Fibroblast of skin of left quadriceps (primary cell): ENCODE data around the gene CEP170B.
"Not testable (repeated sequence)": the region's sequence is repeated elsewhere in the genome, so short reads cannot be mapped to it uniquely, and the experiment has no call there.

Experiments
- DNase-seq, 2 experiments: peaks; one replicate each; pipeline ENCODE4 v3.0.0-alpha.2; 2013; ENCODE audit warnings: low read depth in 2 of 2

The CEP170B gene

GRCh38 chr14:104865081-104865630 is at the start of gene CEP170B:
CEP170B (plus strand) TSS chr14:104865268; CDS start chr14:104868451, 3,183 bp downstream.
- no peak for DNase-seq

- DNase-seq: no peak
Measured at GRCh38 chr14:104816616-104816884, 48.5 kb upstream of the CEP170B start.

GRCh38 chr14:104817930-104818713 is 46.9 kb upstream of the CEP170B start:
- DNase-seq: no peak

GRCh38 chr14:104818714-104819161 is 46.3 kb upstream of the CEP170B start:
- no peak for DNase-seq

- no peak for DNase-seq
Measured at GRCh38 chr14:104819361-104819781, 45.7 kb upstream of the CEP170B start.

GRCh38 chr14:104820669-104821228 is 44.3 kb upstream of the CEP170B start:
- peak in 1 of 2 experiments; percentile 28 for DNase-seq

- DNase-seq: no peak
Measured at GRCh38 chr14:104821229-104821945, 43.7 kb upstream of the CEP170B start.

- DNase-seq: no peak
Measured at GRCh38 chr14:104821971-104822608, 43.0 kb upstream of the CEP170B start.

- no peak for DNase-seq
Measured at GRCh38 chr14:104822821-104823615, 42.0 kb upstream of the CEP170B start.

GRCh38 chr14:104824353-104824997 is 40.6 kb upstream of the CEP170B start:
- DNase-seq: no peak

GRCh38 chr14:104826189-104826860 is 38.7 kb upstream of the CEP170B start:
- DNase-seq: peak; percentile 56 to 60

GRCh38 chr14:104826861-104827176 is 38.2 kb upstream of the CEP170B start:
- no peak for DNase-seq

- peak in 1 of 2 experiments; percentile 9 for DNase-seq
Measured at GRCh38 chr14:104827177-104828055, 37.7 kb upstream of the CEP170B start.

GRCh38 chr14:104830781-104831180 is 34.3 kb upstream of the CEP170B start:
- no peak for DNase-seq

- not testable (repeated sequence) for DNase-seq
Measured at GRCh38 chr14:104836171-104836935, 28.7 kb upstream of the CEP170B start.

- no peak for DNase-seq
Measured at GRCh38 chr14:104841730-104842129, 23.3 kb upstream of the CEP170B start.

GRCh38 chr14:104843006-104843405 is 22.1 kb upstream of the CEP170B start:
- DNase-seq: no peak
